GM19193 (cell line): Measurements from ENCODE around the gene AVPR2.

Experiments used
- POLR2A ChIP-seq: IDR thresholded peaks from 4 replicates; pipeline ENCODE4 v1.6.1; 2011; ENCODE audit not compliant: insufficient read depth, insufficient read length; ENCODE audit errors: extremely low read depth

Gene AVPR2

GRCh38 chrX:153900831-153901752, 3.4 kb upstream of the AVPR2 start:
- no peak for TF ChIP-seq POLR2A

GRCh38 chrX:153901753-153902140, 2.7 kb upstream of the AVPR2 start:
- TF ChIP-seq POLR2A: no peak

GRCh38 chrX:153902385-153902784, 2.1 kb upstream of the AVPR2 start:
- no peak for TF ChIP-seq POLR2A

- TF ChIP-seq POLR2A: peak; percentile 31
These were observed 1.1 kb upstream of the AVPR2 start for GRCh38 chrX:153903238-153903980.

GRCh38 chrX:153905481-153906095, 1.1 kb downstream of the AVPR2 start:
- TF ChIP-seq POLR2A: no peak

GRCh38 chrX:153906126-153906917, 1.8 kb downstream of the AVPR2 start:
- no peak for TF ChIP-seq POLR2A

- TF ChIP-seq POLR2A: no peak
These were observed 3.0 kb downstream of the AVPR2 start for GRCh38 chrX:153907456-153907855.

GRCh38 chrX:153908219-153908860, 3.9 kb downstream of the AVPR2 start:
- no peak for TF ChIP-seq POLR2A

- no peak for TF ChIP-seq POLR2A
These were observed 4.8 kb downstream of the AVPR2 start for GRCh38 chrX:153909024-153909979.

- TF ChIP-seq POLR2A: no peak
These were observed 5.5 kb downstream of the AVPR2 start for GRCh38 chrX:153909980-153910360.

GRCh38 chrX:153910446-153910845, 6.0 kb downstream of the AVPR2 start:
- TF ChIP-seq POLR2A: no peak

GRCh38 chrX:153911798-153912197, 7.3 kb downstream of the AVPR2 start:
- no peak for TF ChIP-seq POLR2A

GRCh38 chrX:153913211-153913610, 8.7 kb downstream of the AVPR2 start:
- TF ChIP-seq POLR2A: no peak
